HepG2 (cell line): ENCODE results near the gene ZNF763. TPM values are rescaled to one million over a fixed set of nuclear protein-coding genes. Genes with fewer than 3 reads are reported as not detected.

Experiments
- ATF3 ChIP-seq: sonication (generic); formaldehyde crosslinking; IDR thresholded peaks from 2 replicates; pipeline ENCODE4 v1.4.0; 2020; ENCODE audit warnings: missing genetic modification reagents
- CREM ChIP-seq, 2 experiments: sonication (generic) in 1 of 2; formaldehyde crosslinking in 1 of 2; IDR thresholded peaks; 2 replicates each; pipeline versions ENCODE4 v1.4.0 to v1.6.1; 2016 to 2020; ENCODE audit warnings: antibody characterized with exemption in 1 of 2, mild to moderate bottlenecking in 1 of 2, missing genetic modification reagents in 1 of 2
- FOXO1 ChIP-seq: sonication (generic); formaldehyde crosslinking; IDR thresholded peaks from 2 replicates; pipeline ENCODE4 v1.4.0; 2020; ENCODE audit warnings: missing genetic modification reagents
- GATAD1 ChIP-seq: IDR thresholded peaks from 2 replicates; pipeline ENCODE4 v1.6.1; 2016; ENCODE audit warnings: missing genetic modification reagents, missing compliant biosample characterization
- GRHL1 ChIP-seq: sonication (generic); formaldehyde crosslinking; conservative IDR thresholded peaks from 2 replicates; pipeline ENCODE4 v1.8.0; 2022; ENCODE audit warnings: missing genetic modification reagents
- NFKBIZ ChIP-seq: IDR thresholded peaks from 2 replicates; pipeline ENCODE4 v1.6.1; 2018; ENCODE audit warnings: missing genetic modification reagents, missing compliant biosample characterization
- SOX5 ChIP-seq: IDR thresholded peaks from 2 replicates; pipeline ENCODE4 v1.6.1; 2016; ENCODE audit warnings: borderline replicate concordance
- SRSF4 ChIP-seq: fragments of 200-400 bp; formaldehyde crosslinking; IDR thresholded peaks from one replicate; pipeline ENCODE4 v1.6.1; 2018; ENCODE audit warnings: mild to moderate bottlenecking, low read depth, low read length, moderate library complexity; ENCODE audit not compliant: poor library complexity, severe bottlenecking
- ZBTB49 ChIP-seq: sonication (generic); formaldehyde crosslinking; IDR thresholded peaks from 2 replicates; pipeline ENCODE4 v1.4.0; 2020; ENCODE audit warnings: missing genetic modification reagents, borderline replicate concordance
- ZBTB7A ChIP-seq: sonication (generic); formaldehyde crosslinking; IDR thresholded peaks from 2 replicates; pipeline ENCODE4 v1.8.0; 2022; ENCODE audit warnings: mild to moderate bottlenecking, missing genetic modification reagents
- ZFP36L2 ChIP-seq: sonication (generic); formaldehyde crosslinking; IDR thresholded peaks from 2 replicates; pipeline ENCODE4 v1.4.0; 2020; ENCODE audit warnings: missing genetic modification reagents
- ZNF337 ChIP-seq: sonication (generic); formaldehyde crosslinking; IDR thresholded peaks from 2 replicates; pipeline ENCODE4 v1.5.1; 2020; ENCODE audit warnings: missing genetic modification reagents, low read depth, mild to moderate bottlenecking, borderline replicate concordance
- ZNF33A ChIP-seq: sonication (generic); formaldehyde crosslinking; IDR thresholded peaks from 2 replicates; pipeline ENCODE4 v1.5.1; 2020; ENCODE audit warnings: missing genetic modification reagents, mild to moderate bottlenecking, moderate library complexity, borderline replicate concordance
- ZNF414 ChIP-seq: sonication (generic); formaldehyde crosslinking; IDR thresholded peaks from 2 replicates; pipeline ENCODE4 v1.5.0; 2020; ENCODE audit warnings: missing genetic modification reagents
- ZNF468 ChIP-seq: sonication (generic); formaldehyde crosslinking; IDR thresholded peaks from 2 replicates; pipeline ENCODE4 v1.8.0; 2022; ENCODE audit warnings: mild to moderate bottlenecking, moderate library complexity, missing genetic modification reagents
- ZNF567 ChIP-seq: sonication (generic); formaldehyde crosslinking; IDR thresholded peaks from 2 replicates; pipeline ENCODE4 v1.8.1; 2023; ENCODE audit warnings: mild to moderate bottlenecking, missing genetic modification reagents, borderline replicate concordance
- ZNF629 ChIP-seq: sonication (generic); formaldehyde crosslinking; conservative IDR thresholded peaks from 2 replicates; pipeline ENCODE4 v1.5.0; 2020; ENCODE audit warnings: missing genetic modification reagents
- ZNF770 ChIP-seq: sonication (generic); formaldehyde crosslinking; IDR thresholded peaks from 2 replicates; pipeline ENCODE4 v1.5.0; 2020; ENCODE audit warnings: mild to moderate bottlenecking, missing genetic modification reagents
- ZNF800 ChIP-seq: sonication (generic); formaldehyde crosslinking; IDR thresholded peaks from 2 replicates; pipeline ENCODE4 v1.4.0; 2020; ENCODE audit warnings: missing genetic modification reagents
- polyA plus RNA-seq, 8 experiments: library from polyadenylated mRNA; depleted of rRNA in 3 of 8; stranded (reverse) in 7 of 8; unstranded in 1 of 8; fragments of >200 nt; fragmentation: Illumina TruSeq in 4 of 8; extraction: Trizol in 4 of 8; gene quantifications; 2 replicates each; pipeline versions ENCODE4 v1.2.1 to v1.2.3, GENCODE V29; 2011 to 2016; ENCODE audit warnings: low read depth in 4 of 8, missing spikeins in 1 of 8, mixed read lengths in 1 of 8; ENCODE audit not compliant: insufficient read depth in 1 of 8
- total RNA-seq, 5 experiments: library from RNA; depleted of rRNA; stranded (reverse); fragments of >200 nt; fragmentation: Illumina TruSeq; extraction: Trizol; gene quantifications; 2 replicates each; pipeline ENCODE4 v1.2.3, GENCODE V29; 2016; ENCODE audit warnings: low read depth in 1 of 5

Gene ZNF763
- total and polyA plus RNA-seq, 2 of the 13 experiments (the other 11 are each of a cell fraction or from before 2014, with no cell fraction given): 0.08 to 0.42 TPM

GRCh38 chr19:11924886-11925650 lies 39.8 kb upstream of the ZNF763 start, which contains the start of gene ZNF700 (continued):
- no peak for TF ChIP-seq GRHL1 (CRISPR knock-in tag)
- TF ChIP-seq SRSF4: no peak
- TF ChIP-seq ZNF629 (CRISPR knock-in tag): no peak
- TF ChIP-seq GATAD1 (CRISPR knock-in tag): peak; percentile 31; the same call in 1 of the 2 replicates
- TF ChIP-seq ZNF567 (CRISPR knock-in tag): no peak
- no peak for TF ChIP-seq ZNF414 (CRISPR knock-in tag)
- 0 out of 2 replicates have a peak, but pooled peaks have one; percentile 22 for TF ChIP-seq ZBTB7A (CRISPR knock-in tag)
- no peak for TF ChIP-seq ZNF337 (CRISPR knock-in tag)
- TF ChIP-seq ZNF800 (CRISPR knock-in tag): peak; percentile 36; the same call in 1 of the 2 replicates
- TF ChIP-seq ZFP36L2 (CRISPR knock-in tag): no peak
- no peak; the same call in 1 of the 2 replicates for TF ChIP-seq ZNF770
- TF ChIP-seq ZNF33A (CRISPR knock-in tag): no peak
- no peak for TF ChIP-seq SOX5 (CRISPR knock-in tag)
- TF ChIP-seq NFKBIZ: no peak
- TF ChIP-seq CREM (IDR thresholded peaks at IDR 0.05): peak; percentile 51; the same call in 1 of the 2 replicates
- TF ChIP-seq CREM (CRISPR knock-in tag; IDR thresholded peaks at IDR 0.05): 0 out of 2 replicates have a peak, but pooled peaks have one; percentile 12
- TF ChIP-seq ZNF468 (CRISPR knock-in tag): no peak
- TF ChIP-seq FOXO1: no peak; the same call in 1 of the 2 replicates
- no peak for TF ChIP-seq ATF3
- TF ChIP-seq ZBTB49: no peak
